ENCODE measurements around the gene ETV3L. TPM values are rescaled to one million over a fixed set of nuclear protein-coding genes. Genes with fewer than 3 reads are reported as not detected.

Gene ETV3L
- polyA plus RNA-seq, 4 donors: not detected

GRCh38 chr1:157135646-157136045 lies 36.0 kb upstream of the ETV3L start:
- FAIRE-seq: no peak
- no peaks in the 10 kb centered on the region for H3K9me3 ChIP-seq (ENCODE audit: control insufficient read depth in 2 of 2, insufficient read depth in 1 of 2, low read depth in 1 of 2, low read length in 1 of 2)
- no peaks in the 10 kb centered on the region for H3K27me3 ChIP-seq (ENCODE audit: control insufficient read depth in 3 of 3, insufficient read depth in 3 of 3, low read length in 3 of 3)
- peaks cover 7 to 18% (median 15%) of the 10 kb centered on the region in 3 donors for H3K4me1 ChIP-seq (ENCODE audit: control insufficient read depth in 3 of 3, insufficient read depth in 2 of 3, low read depth in 1 of 3, low read length in 2 of 3)
- 70 to 92% (median 76%) methylated on average over 1 of the region's 1 CpG for WGBS, 3 donors
- no peak for DNase-seq
- H3K27ac ChIP-seq (ENCODE audit: low read depth in 1 of 3, low read length in 2 of 3): peak overlapping the region in 1 of 3 donors; percentile 49
- H3K36me3 ChIP-seq (ENCODE audit: control insufficient read depth in 3 of 3, insufficient read depth in 2 of 3, low read depth in 1 of 3, low read length in 3 of 3): peaks cover 8 to 16% (median 15%) of the 10 kb centered on the region in 3 donors
- H3K4me3 ChIP-seq (ENCODE audit: low read depth in 1 of 3, low read length in 3 of 3): no peak overlapping the region

- WGBS, 3 donors: 89 to 94% (median 90%) methylated on average over 2 of the region's 2 CpGs
- H3K4me3 ChIP-seq (ENCODE audit: low read depth in 1 of 3, low read length in 3 of 3): no peak overlapping the region
- H3K36me3 ChIP-seq (ENCODE audit: control insufficient read depth in 3 of 3, insufficient read depth in 2 of 3, low read depth in 1 of 3, low read length in 3 of 3): peaks cover 10 to 17% (median 16%) of the 10 kb centered on the region in 3 donors
- no peak overlapping the region for H3K27ac ChIP-seq (ENCODE audit: low read depth in 1 of 3, low read length in 2 of 3)
- no peak for FAIRE-seq
- DNase-seq: no peak
- H3K27me3 ChIP-seq (ENCODE audit: control insufficient read depth in 3 of 3, insufficient read depth in 3 of 3, low read length in 3 of 3): no peaks in the 10 kb centered on the region
- H3K9me3 ChIP-seq (ENCODE audit: control insufficient read depth in 2 of 2, insufficient read depth in 1 of 2, low read depth in 1 of 2, low read length in 1 of 2): no peaks in the 10 kb centered on the region
- peaks cover 7 to 18% (median 15%) of the 10 kb centered on the region in 3 donors for H3K4me1 ChIP-seq (ENCODE audit: control insufficient read depth in 3 of 3, insufficient read depth in 2 of 3, low read depth in 1 of 3, low read length in 2 of 3)
Measured at GRCh38 chr1:157135070-157135469, 35.5 kb upstream of the ETV3L start.

GRCh38 chr1:157134442-157134841 lies 34.8 kb upstream of the ETV3L start:
- H3K4me1 ChIP-seq (ENCODE audit: control insufficient read depth in 3 of 3, insufficient read depth in 2 of 3, low read depth in 1 of 3, low read length in 2 of 3): peaks cover 7 to 18% (median 15%) of the 10 kb centered on the region in 3 donors
- 89 to 95% (median 93%) methylated on average over 4 of the region's 4 CpGs for WGBS, 3 donors
- DNase-seq: no peak
- no peak overlapping the region for H3K4me3 ChIP-seq (ENCODE audit: low read depth in 1 of 3, low read length in 3 of 3)
- peaks cover 10 to 18% (median 16%) of the 10 kb centered on the region in 3 donors for H3K36me3 ChIP-seq (ENCODE audit: control insufficient read depth in 3 of 3, insufficient read depth in 2 of 3, low read depth in 1 of 3, low read length in 3 of 3)
- H3K27ac ChIP-seq (ENCODE audit: low read depth in 1 of 3, low read length in 2 of 3): no peak overlapping the region
- no peaks in the 10 kb centered on the region for H3K9me3 ChIP-seq (ENCODE audit: control insufficient read depth in 2 of 2, insufficient read depth in 1 of 2, low read depth in 1 of 2, low read length in 1 of 2)
- H3K27me3 ChIP-seq (ENCODE audit: control insufficient read depth in 3 of 3, insufficient read depth in 3 of 3, low read length in 3 of 3): no peaks in the 10 kb centered on the region
- no peak for FAIRE-seq

GRCh38 chr1:157133426-157133825 lies 33.8 kb upstream of the ETV3L start:
- Histone ChIP-seq H3K27me3 (ENCODE audit: control insufficient read depth in 3 of 3, insufficient read depth in 3 of 3, low read length in 3 of 3) (no peaks in the 10 kb centered on the region), H3K4me1 (ENCODE audit: control insufficient read depth in 3 of 3, insufficient read depth in 2 of 3, low read depth in 1 of 3, low read length in 2 of 3) (peaks cover 7 to 18% (median 10%) of the 10 kb centered on the region in 3 donors), H3K27ac (ENCODE audit: low read depth in 1 of 3, low read length in 2 of 3) (no peak overlapping the region), H3K36me3 (ENCODE audit: control insufficient read depth in 3 of 3, insufficient read depth in 2 of 3, low read depth in 1 of 3, low read length in 3 of 3) (peaks cover 10 to 18% (median 16%) of the 10 kb centered on the region in 3 donors), H3K9me3 (ENCODE audit: control insufficient read depth in 2 of 2, insufficient read depth in 1 of 2, low read depth in 1 of 2, low read length in 1 of 2) (no peaks in the 10 kb centered on the region), H3K4me3 (ENCODE audit: low read depth in 1 of 3, low read length in 3 of 3) (no peak overlapping the region)
- FAIRE-seq (no peak), DNase-seq (peak in 1 of 2 donors; percentile 47)
- 62 to 72% (median 62%) methylated on average over 2 of the region's 2 CpGs for WGBS, 3 donors

- 33 to 74% (median 48%) methylated on average over 2 of the region's 2 CpGs for WGBS, 3 donors
- no peak for FAIRE-seq
- DNase-seq: peak in 1 of 2 donors; percentile 38
- Histone ChIP-seq H3K4me1 (ENCODE audit: control insufficient read depth in 3 of 3, insufficient read depth in 2 of 3, low read depth in 1 of 3, low read length in 2 of 3) (peaks cover 7 to 18% (median 10%) of the 10 kb centered on the region in 3 donors), H3K27ac (ENCODE audit: low read depth in 1 of 3, low read length in 2 of 3) (no peak overlapping the region), H3K36me3 (ENCODE audit: control insufficient read depth in 3 of 3, insufficient read depth in 2 of 3, low read depth in 1 of 3, low read length in 3 of 3) (peaks cover 10 to 23% (median 23%) of the 10 kb centered on the region in 3 donors), H3K27me3 (ENCODE audit: control insufficient read depth in 3 of 3, insufficient read depth in 3 of 3, low read length in 3 of 3) (no peaks in the 10 kb centered on the region), H3K9me3 (ENCODE audit: control insufficient read depth in 2 of 2, insufficient read depth in 1 of 2, low read depth in 1 of 2, low read length in 1 of 2) (no peaks in the 10 kb centered on the region), H3K4me3 (ENCODE audit: low read depth in 1 of 3, low read length in 3 of 3) (no peak overlapping the region)
Measured at GRCh38 chr1:157132616-157133167, 33.1 kb upstream of the ETV3L start.

GRCh38 chr1:157132111-157132510 lies 32.5 kb upstream of the ETV3L start:
- no peaks in the 10 kb centered on the region for H3K9me3 ChIP-seq (ENCODE audit: control insufficient read depth in 2 of 2, insufficient read depth in 1 of 2, low read depth in 1 of 2, low read length in 1 of 2)
- peak overlapping the region in 1 of 3 donors; percentile 19 for H3K27ac ChIP-seq (ENCODE audit: low read depth in 1 of 3, low read length in 2 of 3)
- no peaks in the 10 kb centered on the region for H3K27me3 ChIP-seq (ENCODE audit: control insufficient read depth in 3 of 3, insufficient read depth in 3 of 3, low read length in 3 of 3)
- peak in 1 of 2 donors; percentile 36 for DNase-seq
- WGBS, 3 donors: 34 to 70% (median 43%) methylated on average over 5 of the region's 5 CpGs
- H3K36me3 ChIP-seq (ENCODE audit: control insufficient read depth in 3 of 3, insufficient read depth in 2 of 3, low read depth in 1 of 3, low read length in 3 of 3): peaks cover 10 to 26% (median 26%) of the 10 kb centered on the region in 3 donors
- peaks cover 7 to 18% (median 9%) of the 10 kb centered on the region in 3 donors for H3K4me1 ChIP-seq (ENCODE audit: control insufficient read depth in 3 of 3, insufficient read depth in 2 of 3, low read depth in 1 of 3, low read length in 2 of 3)
- FAIRE-seq: no peak
- peak overlapping the region in 1 of 3 donors; percentile 10 for H3K4me3 ChIP-seq (ENCODE audit: low read depth in 1 of 3, low read length in 3 of 3)

- Histone ChIP-seq H3K27me3 (ENCODE audit: control insufficient read depth in 3 of 3, insufficient read depth in 3 of 3, low read length in 3 of 3) (no peaks in the 10 kb centered on the region), H3K36me3 (ENCODE audit: control insufficient read depth in 3 of 3, insufficient read depth in 2 of 3, low read depth in 1 of 3, low read length in 3 of 3) (peaks cover 10 to 32% (median 26%) of the 10 kb centered on the region in 3 donors), H3K27ac (ENCODE audit: low read depth in 1 of 3, low read length in 2 of 3) (no peak overlapping the region), H3K4me1 (ENCODE audit: control insufficient read depth in 3 of 3, insufficient read depth in 2 of 3, low read depth in 1 of 3, low read length in 2 of 3) (peaks cover 5 to 14% (median 7%) of the 10 kb centered on the region in 3 donors), H3K4me3 (ENCODE audit: low read depth in 1 of 3, low read length in 3 of 3) (no peak overlapping the region), H3K9me3 (ENCODE audit: control insufficient read depth in 2 of 2, insufficient read depth in 1 of 2, low read depth in 1 of 2, low read length in 1 of 2) (no peaks in the 10 kb centered on the region)
- WGBS, 3 donors: 19 to 71% (median 43%) methylated on average over 4 of the region's 4 CpGs
- DNase-seq (peak in 1 of 2 donors; percentile 60), FAIRE-seq (no peak)
Measured at GRCh38 chr1:157131281-157131680, 31.7 kb upstream of the ETV3L start.

GRCh38 chr1:157124855-157125254 lies 25.2 kb upstream of the ETV3L start:
- WGBS, 3 donors: 82 to 91% (median 85%) methylated on average over 7 of the region's 7 CpGs
- FAIRE-seq: no peak

More at GRCh38 chr1:157124855-157125254, 25.2 kb upstream of the ETV3L start:
- DNase-seq: no peak
- H3K27ac ChIP-seq (ENCODE audit: low read depth in 1 of 3, low read length in 2 of 3): no peak overlapping the region
- H3K9me3 ChIP-seq (ENCODE audit: control insufficient read depth in 2 of 2, insufficient read depth in 1 of 2, low read depth in 1 of 2, low read length in 1 of 2): no peaks in the 10 kb centered on the region
- H3K4me3 ChIP-seq (ENCODE audit: low read depth in 1 of 3, low read length in 3 of 3): no peak overlapping the region
- peaks cover 7 to 46% (median 26%) of the 10 kb centered on the region in 3 donors for H3K36me3 ChIP-seq (ENCODE audit: control insufficient read depth in 3 of 3, insufficient read depth in 2 of 3, low read depth in 1 of 3, low read length in 3 of 3)
- no peaks in the 10 kb centered on the region for H3K4me1 ChIP-seq (ENCODE audit: control insufficient read depth in 3 of 3, insufficient read depth in 2 of 3, low read depth in 1 of 3, low read length in 2 of 3)
- no peaks in the 10 kb centered on the region for H3K27me3 ChIP-seq (ENCODE audit: control insufficient read depth in 3 of 3, insufficient read depth in 3 of 3, low read length in 3 of 3)
